A549 (cell line): Measurements from ENCODE around the gene PHACTR2. TPM values are rescaled to one million over a fixed set of nuclear protein-coding genes. Genes with fewer than 3 reads are reported as not detected.

ENCODE experiments used
- ATAC-seq, 2 experiments: fragments of 200-7000 bp in 1 of 2; fragments of >200 bp in 1 of 2; cut with Nextera tagmentation in 1 of 2; cut with Tn5 transposase in 1 of 2; 3 replicates each; pipeline versions ENCODE4 v1.8.0 to v1.9.1; 2018 to 2020; ENCODE audit warnings: mild to moderate bottlenecking in 1 of 2, moderate library complexity in 1 of 2
- CTCF ChIA-PET: fragments of 300-600 bp; sonication (Branson Sonifier 250); formaldehyde crosslinking; extraction: SDS; loops from one replicate; lab custom pipeline; 2021; ENCODE audit warnings: antibody characterized with exemption, inconsistent platforms; lab: Yijun Ruan, JAX
- POLR2A ChIA-PET: fragments of 350-600 bp; formaldehyde crosslinking; extraction: SDS; loops from one replicate; lab custom pipeline; 2021; ENCODE audit warnings: antibody characterized with exemption, inconsistent platforms; lab: Yijun Ruan, JAX
- DNase-seq, 2 experiments: peaks; one replicate each; pipeline versions ENCODE4 v3.0.0 to v3.0.0-alpha.2; 2011 to 2016; ENCODE audit warnings: low read depth in 1 of 2, low spot score in 1 of 2
- FAIRE-seq: peaks from 2 replicates; lab custom pipeline; 2011; peaks lifted over from hg19 to GRCh38; lab: Jason Lieb, UNC
- H3K27ac ChIP-seq, 2 experiments: fragments of >200 bp; sonication (Bioruptor Twin); formaldehyde crosslinking; 3 replicates each; pipeline ENCODE4 v1.5.1; 2016 to 2017
- H3K4me1 ChIP-seq: fragments of >200 bp; sonication (Bioruptor Twin); formaldehyde crosslinking; 3 replicates; pipeline ENCODE4 v1.6.1; 2016
- H3K4me2 ChIP-seq: fragments of >200 bp; sonication (Bioruptor Twin); formaldehyde crosslinking; 3 replicates; pipeline ENCODE4 v1.6.1; 2016
- H3K4me3 ChIP-seq: fragments of >200 bp; sonication (Bioruptor Twin); formaldehyde crosslinking; 3 replicates; pipeline ENCODE4 v1.5.1; 2016
- H3K9me3 ChIP-seq: fragments of >200 bp; sonication (Bioruptor Twin); formaldehyde crosslinking; 3 replicates; pipeline ENCODE4 v1.6.1; 2016
- CHD2 ChIP-seq: fragments of 150-350 bp; IDR thresholded peaks from 2 replicates; pipeline ENCODE4 v1.6.1; 2014; ENCODE audit warnings: low read length; ENCODE audit not compliant: partially characterized antibody
- CHD4 ChIP-seq: fragments of 200-600 bp; sonication (generic); IDR thresholded peaks from 2 replicates; pipeline ENCODE4 v1.6.1; 2016; ENCODE audit warnings: antibody characterized with exemption, mild to moderate bottlenecking, borderline replicate concordance
- EHMT2 ChIP-seq: fragments of 200-600 bp; sonication (generic); IDR thresholded peaks from 2 replicates; pipeline ENCODE4 v1.6.1; 2016; ENCODE audit warnings: antibody characterized with exemption, low read depth, mild to moderate bottlenecking, moderate library complexity
- FOSB ChIP-seq: fragments of 250-450 bp; sonication (Bioruptor Pico); IDR thresholded peaks from 2 replicates; pipeline ENCODE4 v1.5.0; 2020; ENCODE audit warnings: mild to moderate bottlenecking, moderate library complexity
- FOXS1 ChIP-seq: fragments of 250-450 bp; sonication (Bioruptor Pico); IDR thresholded peaks from 2 replicates; pipeline ENCODE4 v1.5.0; 2020; ENCODE audit warnings: mild to moderate bottlenecking, moderate library complexity
- HDAC2 ChIP-seq: fragments of 200-600 bp; sonication (generic); IDR thresholded peaks from 2 replicates; pipeline ENCODE4 v1.6.1; 2016
- HEYL ChIP-seq: fragments of 250-450 bp; sonication (Bioruptor Pico); IDR thresholded peaks from 2 replicates; pipeline ENCODE4 v1.8.0; 2021; ENCODE audit warnings: mild to moderate bottlenecking, moderate library complexity
- HMGXB4 ChIP-seq: fragments of 250-450 bp; sonication (Bioruptor Pico); IDR thresholded peaks from 2 replicates; pipeline ENCODE4 v1.5.0; 2021; ENCODE audit warnings: mild to moderate bottlenecking, moderate library complexity, borderline replicate concordance
- HOXA7 ChIP-seq: fragments of 250-450 bp; sonication (Bioruptor Pico); IDR thresholded peaks from 2 replicates; pipeline ENCODE4 v1.5.0; 2020; ENCODE audit warnings: mild to moderate bottlenecking, moderate library complexity
- JUNB ChIP-seq: fragments of >200 bp; sonication (Bioruptor Twin); formaldehyde crosslinking; IDR thresholded peaks from 2 replicates; pipeline ENCODE4 v1.6.1; 2016
- KDM1A ChIP-seq: fragments of 200-600 bp; sonication (generic); IDR thresholded peaks from 2 replicates; pipeline ENCODE4 v1.6.1; 2016; ENCODE audit warnings: low read depth, mild to moderate bottlenecking
- KDM5A ChIP-seq: fragments of 200-600 bp; sonication (generic); IDR thresholded peaks from 2 replicates; pipeline ENCODE4 v1.6.1; 2016; ENCODE audit warnings: antibody characterized with exemption, mild to moderate bottlenecking
- MAFK ChIP-seq: fragments of 450-650 bp; IDR thresholded peaks from 2 replicates; pipeline ENCODE4 v1.6.1; 2014; ENCODE audit not compliant: partially characterized antibody
- MYC ChIP-seq: IDR thresholded peaks from 2 replicates; pipeline ENCODE4 v1.6.1; 2012; ENCODE audit warnings: mild to moderate bottlenecking, inconsistent platforms, low read length, improper control_type of control experiment, borderline replicate concordance
- NR3C1 ChIP-seq: fragments of >200 bp; sonication (Bioruptor Twin); formaldehyde crosslinking; IDR thresholded peaks from 3 replicates; pipeline ENCODE4 v1.6.1; 2017
- POLR2AphosphoS2 ChIP-seq: conservative IDR thresholded peaks from 2 replicates; pipeline ENCODE4 v1.6.1; 2012; ENCODE audit warnings: low read length, improper control_type of control experiment, inconsistent platforms
- RFX5 ChIP-seq: fragments of 450-650 bp; IDR thresholded peaks from 2 replicates; pipeline ENCODE4 v1.7.1; 2014; ENCODE audit warnings: antibody characterized with exemption, mild to moderate bottlenecking, moderate library complexity
- RNF2 ChIP-seq: fragments of 200-600 bp; sonication (generic); IDR thresholded peaks from 2 replicates; pipeline ENCODE4 v1.6.1; 2016; ENCODE audit warnings: low read depth, mild to moderate bottlenecking, antibody characterized with exemption, moderate library complexity, borderline replicate concordance
- TFCP2L1 ChIP-seq: fragments of 250-450 bp; sonication (Bioruptor Pico); IDR thresholded peaks from 2 replicates; pipeline ENCODE4 v1.5.0; 2021; ENCODE audit warnings: mild to moderate bottlenecking
- TP53 ChIP-seq: fragments of 250-450 bp; sonication (Bioruptor Pico); IDR thresholded peaks from 2 replicates; pipeline ENCODE4 v1.5.0; 2021; ENCODE audit warnings: mild to moderate bottlenecking, moderate library complexity
- USF2 ChIP-seq: fragments of 450-650 bp; IDR thresholded peaks from 2 replicates; pipeline ENCODE4 v1.6.1; 2014; ENCODE audit warnings: antibody characterized with exemption
- ZC3H11A ChIP-seq: fragments of 450-650 bp; IDR thresholded peaks from 2 replicates; pipeline ENCODE4 v1.6.1; 2014; ENCODE audit warnings: antibody characterized with exemption, mild to moderate bottlenecking
- ZFP36 ChIP-seq: fragments of 450-650 bp; IDR thresholded peaks from 2 replicates; pipeline ENCODE4 v1.6.1; 2014; ENCODE audit warnings: borderline replicate concordance; ENCODE audit not compliant: partially characterized antibody
- WGBS: methylation state at CpG from one replicate; pipeline ENCODE4 v1.1.6; 2017; ENCODE audit errors: missing lambda C conversion rate; 5-methylcytosine and 5-hydroxymethylcytosine counted together
- polyA plus RNA-seq, 4 experiments: library from polyadenylated mRNA; depleted of rRNA in 3 of 4; stranded (reverse); fragments of >200 nt; fragmentation: RNase III in 1 of 4; extraction: RNeasy Plus Mini Kit Qiagen cat#74134 plus additional on column Dnase treatment in 1 of 4; gene quantifications; 2 replicates in 3 of 4; 3 replicates in 1 of 4; pipeline ENCODE4 v1.2.3, GENCODE V29; 2011 to 2017
- TF ChIP-seq, protein P1 (sequence below): IDR thresholded peaks from 2 replicates; pipeline ENCODE4 v1.6.1; 2012
- TF ChIP-seq, protein P2 (sequence below): fragments of 250-450 bp; sonication (Bioruptor Pico); IDR thresholded peaks from 2 replicates; pipeline ENCODE4 v1.5.0; 2020; ENCODE audit warnings: low read depth, mild to moderate bottlenecking, moderate library complexity
- TF ChIP-seq, protein P3 (sequence below): IDR thresholded peaks from 2 replicates; pipeline ENCODE4 v1.6.1; 2012

The PHACTR2 gene
- polyA plus RNA-seq, 2 of the 4 experiments (the other 2 are of a cell fraction) = 2.5 to 10.4 TPM

DNA sequence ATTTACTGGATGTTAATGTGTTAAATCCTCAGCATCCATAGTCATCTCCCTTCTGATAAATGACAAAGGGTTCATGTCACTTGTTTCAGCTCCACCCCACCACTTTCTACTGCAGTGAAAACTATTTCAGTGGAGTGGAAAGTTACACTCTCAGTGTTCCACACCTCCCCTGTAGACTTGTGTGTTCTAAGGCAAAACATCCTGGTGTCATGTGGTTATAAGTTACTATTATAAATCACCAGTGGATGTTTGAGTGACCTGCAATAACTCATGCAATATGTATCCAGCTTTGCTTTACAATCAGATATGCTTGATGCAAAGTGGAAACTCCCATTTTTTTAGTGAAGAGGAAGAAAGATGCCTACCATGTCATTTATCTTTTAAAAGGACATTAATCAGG is 83.3 kb downstream of the PHACTR2 start:
- no peaks in the 10 kb centered on the region for H3K9me3 ChIP-seq
- ChIA-PET CTCF (no interaction called here), POLR2A (no interaction called here)
- DNase-seq (no peak), FAIRE-seq (no peak), ATAC-seq (no peak)
- no peak overlapping the region for H3K4me2 ChIP-seq
- no peak overlapping the region for H3K4me3 ChIP-seq
- no peak overlapping the region for H3K27ac ChIP-seq
- TF ChIP-seq HOXA7 (no peak), NR3C1 (no peak), TP53 (CRISPR knock-in tag) (no peak), POLR2AphosphoS2 (no peak), RFX5 (no peak)
- TF ChIP-seq, protein P1, sequence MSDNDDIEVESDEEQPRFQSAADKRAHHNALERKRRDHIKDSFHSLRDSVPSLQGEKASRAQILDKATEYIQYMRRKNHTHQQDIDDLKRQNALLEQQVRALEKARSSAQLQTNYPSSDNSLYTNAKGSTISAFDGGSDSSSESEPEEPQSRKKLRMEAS = no peak
- TF ChIP-seq, protein P2, sequence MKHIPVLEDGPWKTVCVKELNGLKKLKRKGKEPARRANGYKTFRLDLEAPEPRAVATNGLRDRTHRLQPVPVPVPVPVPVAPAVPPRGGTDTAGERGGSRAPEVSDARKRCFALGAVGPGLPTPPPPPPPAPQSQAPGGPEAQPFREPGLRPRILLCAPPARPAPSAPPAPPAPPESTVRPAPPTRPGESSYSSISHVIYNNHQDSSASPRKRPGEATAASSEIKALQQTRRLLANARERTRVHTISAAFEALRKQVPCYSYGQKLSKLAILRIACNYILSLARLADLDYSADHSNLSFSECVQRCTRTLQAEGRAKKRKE (CRISPR knock-in tag) = no peak
- no peaks in the 10 kb centered on the region; the same call in 2 of the 3 replicates for H3K4me1 ChIP-seq

DNA sequence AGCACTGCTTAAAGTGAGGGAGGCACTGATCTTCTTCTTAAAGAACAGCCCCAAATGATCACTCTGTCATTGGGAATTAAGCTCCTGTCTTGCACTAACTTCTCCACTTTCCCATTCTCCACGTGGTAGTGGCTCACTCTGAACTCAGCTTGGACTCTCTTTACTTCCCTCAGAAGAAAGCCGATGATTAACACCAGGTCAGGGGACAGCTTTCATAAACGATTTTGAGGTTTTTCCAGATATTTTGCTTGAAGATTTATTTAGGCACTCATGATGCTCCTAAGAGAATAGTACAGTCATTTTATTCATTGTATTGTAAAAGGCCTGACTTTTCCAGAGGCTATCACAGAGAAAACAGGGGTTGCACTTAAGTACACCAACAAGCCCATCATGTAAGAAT is 84.4 kb downstream of the PHACTR2 start:
- H3K4me2 ChIP-seq = no peak overlapping the region
- FAIRE-seq (no peak), ATAC-seq (no peak), DNase-seq (no peak)
- ChIA-PET CTCF (no interaction called here), POLR2A (no interaction called here)
- no peak overlapping the region for H3K27ac ChIP-seq
- TF ChIP-seq ZC3H11A (no peak), KDM1A (no peak), USF2 (no peak), MYC (no peak), CHD2 (no peak), FOXS1 (CRISPR knock-in tag) (no peak), MAFK (no peak), HEYL (CRISPR knock-in tag) (no peak), KDM5A (no peak), TFCP2L1 (no peak), CHD4 (no peak)
- TF ChIP-seq, protein P3, sequence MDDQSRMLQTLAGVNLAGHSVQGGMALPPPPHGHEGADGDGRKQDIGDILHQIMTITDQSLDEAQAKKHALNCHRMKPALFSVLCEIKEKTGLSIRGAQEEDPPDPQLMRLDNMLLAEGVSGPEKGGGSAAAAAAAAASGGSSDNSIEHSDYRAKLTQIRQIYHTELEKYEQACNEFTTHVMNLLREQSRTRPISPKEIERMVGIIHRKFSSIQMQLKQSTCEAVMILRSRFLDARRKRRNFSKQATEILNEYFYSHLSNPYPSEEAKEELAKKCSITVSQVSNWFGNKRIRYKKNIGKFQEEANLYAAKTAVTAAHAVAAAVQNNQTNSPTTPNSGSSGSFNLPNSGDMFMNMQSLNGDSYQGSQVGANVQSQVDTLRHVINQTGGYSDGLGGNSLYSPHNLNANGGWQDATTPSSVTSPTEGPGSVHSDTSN = no peak
- H3K9me3 ChIP-seq = no peaks in the 10 kb centered on the region
- no peak overlapping the region for H3K4me3 ChIP-seq
- WGBS = 71% methylated on average over 3 of the region's 3 CpGs
- H3K4me1 ChIP-seq = no peaks in the 10 kb centered on the region

DNA sequence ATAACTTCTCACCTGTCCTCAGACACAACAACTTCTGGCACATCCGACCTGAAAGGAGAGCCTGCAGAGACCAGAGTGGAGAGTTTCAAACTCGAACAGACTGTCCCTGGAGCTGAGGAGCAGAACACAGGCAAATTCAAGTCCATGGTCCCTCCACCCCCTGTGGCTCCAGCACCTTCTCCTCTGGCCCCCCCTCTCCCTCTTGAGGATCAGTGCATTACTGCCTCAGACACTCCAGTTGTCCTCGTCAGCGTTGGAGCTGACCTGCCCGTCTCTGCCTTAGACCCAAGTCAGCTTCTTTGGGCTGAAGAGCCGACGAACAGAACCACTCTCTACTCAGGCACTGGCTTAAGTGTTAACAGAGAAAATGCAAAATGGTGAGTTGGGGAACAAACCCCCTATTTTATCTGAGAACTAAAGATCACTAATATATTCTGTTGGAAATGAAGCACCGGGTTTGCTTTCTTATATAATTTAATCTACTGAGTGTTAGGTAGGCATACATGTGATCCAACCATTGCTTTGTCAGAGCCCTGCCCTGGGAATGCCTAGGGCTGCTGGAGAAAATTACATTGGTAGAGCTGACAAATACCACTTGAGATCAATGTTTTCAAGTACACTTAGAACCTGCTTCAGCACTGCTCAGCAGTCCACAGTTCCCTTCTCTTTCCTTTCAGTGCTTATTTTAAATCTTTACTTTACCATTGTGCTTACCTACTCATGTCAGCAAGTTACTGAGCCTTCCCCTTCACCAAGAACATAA is 87.8 kb downstream of the PHACTR2 start:
- 79% methylated on average over 8 of the region's 8 CpGs for WGBS
- POLR2A ChIA-PET = no interaction called here
- H3K4me2 ChIP-seq = no peak overlapping the region
- ATAC-seq (no peak), FAIRE-seq (no peak), DNase-seq (no peak)
- no peaks in the 10 kb centered on the region for H3K9me3 ChIP-seq
- CTCF ChIA-PET = no interaction called here
- H3K27ac ChIP-seq = no peak overlapping the region
- no peaks in the 10 kb centered on the region for H3K4me1 ChIP-seq
- TF ChIP-seq FOSB (CRISPR knock-in tag) (no peak), EHMT2 (no peak), RNF2 (no peak), KDM5A (no peak), HDAC2 (no peak), ZFP36 (no peak), JUNB (no peak), HEYL (CRISPR knock-in tag) (no peak), HMGXB4 (CRISPR knock-in tag) (no peak)
- TF ChIP-seq, protein P1 = no peak
- no peak overlapping the region for H3K4me3 ChIP-seq
